ENCODE measurements around the gene SLC25A41. TPM values are rescaled to one million over a fixed set of nuclear protein-coding genes. Genes with fewer than 3 reads are reported as not detected.

Gene SLC25A41
- total and polyA plus RNA-seq, 2 of the 13 experiments (the other 11 are each of a cell fraction or from before 2014, with no cell fraction given): 0.33 to 0.95 TPM

DNA sequence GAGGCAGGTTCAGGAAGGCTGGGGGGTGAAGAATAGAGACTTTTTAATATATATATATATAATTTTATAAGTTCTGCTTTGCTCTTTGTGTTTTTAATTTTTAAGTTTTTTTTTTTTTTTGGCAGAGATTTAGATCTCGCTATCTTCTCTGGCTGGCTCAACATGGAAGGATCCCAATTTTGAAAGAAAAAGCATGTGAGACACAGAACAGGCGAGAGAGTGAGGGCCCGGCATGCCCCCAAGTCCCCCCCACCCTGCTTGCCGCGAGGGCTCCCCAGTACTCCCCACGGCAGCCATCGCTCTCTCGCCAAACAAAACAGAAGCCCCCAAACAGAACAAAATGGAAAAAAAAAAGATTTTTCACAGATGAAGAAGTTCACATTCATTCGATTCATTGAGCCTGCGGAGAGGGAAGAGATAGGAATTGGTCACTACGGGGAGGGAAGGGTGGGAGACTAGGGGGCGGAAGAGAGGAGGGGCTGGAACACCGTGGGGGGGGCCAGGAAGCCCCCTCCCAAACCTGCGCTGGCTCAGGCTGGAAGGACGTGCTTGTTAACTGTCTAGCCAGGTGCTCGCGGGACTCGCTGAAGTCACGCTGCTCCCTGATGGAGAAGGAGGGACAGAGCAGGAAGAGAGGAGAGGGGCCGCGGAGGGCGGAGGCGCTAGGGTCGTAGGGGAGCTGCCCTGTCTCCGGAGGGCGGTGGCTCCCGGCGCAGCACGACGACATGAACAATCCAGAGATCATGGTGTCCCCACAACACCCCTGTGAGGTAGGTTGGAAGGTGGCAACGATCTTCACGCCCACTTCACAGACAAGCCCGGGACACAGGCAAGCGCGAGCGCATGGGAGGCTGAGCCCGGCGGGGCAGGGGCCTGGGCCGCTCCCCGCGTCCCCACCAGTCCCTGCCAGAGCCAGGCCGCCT, 19.6 kb downstream of the SLC25A41 start:
- Histone ChIP-seq H3K9me3 (ENCODE audit: low read length) (no peaks in the 10 kb centered on the region), H3K4me2 (ENCODE audit: low read depth, low read length) (no peak overlapping the region), H4K20me1 (ENCODE audit: insufficient read depth, low read length) (peaks cover 13% of the 10 kb centered on the region; the same call in 1 of the 2 replicates), H3K27ac (ENCODE audit: extremely low read length, insufficient read depth, low read length) (no peak overlapping the region), H3K36me3 (replicated peaks in 1 of 2; ENCODE audit: control insufficient read depth in 1 of 2, insufficient read depth in 2 of 2, low read length in 2 of 2) (peaks cover 25 to 52% of the 10 kb centered on the region in 2 experiments; a peak in 4 of 5 replicates), H3K27me3 (ENCODE audit: control insufficient read depth in 1 of 2, insufficient read depth in 2 of 2, low read length in 2 of 2) (no peaks in the 10 kb centered on the region), H3K4me3 (replicated peaks in 1 of 3; ENCODE audit: insufficient read depth in 1 of 3, low read depth in 2 of 3, low read length in 3 of 3) (no peak overlapping the region), H3K4me1 (ENCODE audit: insufficient read depth, low read length) (no peaks in the 10 kb centered on the region), H2AFZ (ENCODE audit: low read length) (no peak overlapping the region), H3K9ac (ENCODE audit: insufficient read depth, low read depth, low read length) (no peak overlapping the region), H3K79me2 (ENCODE audit: insufficient read depth, low read length) (peaks cover 1% of the 10 kb centered on the region)
- intact Hi-C loops (cut with micrococcal nuclease; ENCODE audit: unreplicated experiment) (no loop called here), in situ Hi-C loops (cut with HindIII; ENCODE audit: extremely low pct_ligation_motif_present, low pct_unique_long_range_greater_than_20kb) (no loop called here)
- no peak for ATAC-seq
- WGBS (ENCODE audit: low lambda C conversion rate): 96% methylated on average over 40 of the region's 42 CpGs
- TSS peak; percentile 49 for BruUV-seq (replicated peaks)
- ChIA-PET POLR2A (no interaction called here), CTCF (ENCODE audit: low intra/inter-chr PET ratio, low total read pairs) (no interaction called here)
- no peak for DNase-seq (ENCODE audit: low spot score)
- FAIRE-seq: no peak
- TF ChIP-seq, protein P1, sequence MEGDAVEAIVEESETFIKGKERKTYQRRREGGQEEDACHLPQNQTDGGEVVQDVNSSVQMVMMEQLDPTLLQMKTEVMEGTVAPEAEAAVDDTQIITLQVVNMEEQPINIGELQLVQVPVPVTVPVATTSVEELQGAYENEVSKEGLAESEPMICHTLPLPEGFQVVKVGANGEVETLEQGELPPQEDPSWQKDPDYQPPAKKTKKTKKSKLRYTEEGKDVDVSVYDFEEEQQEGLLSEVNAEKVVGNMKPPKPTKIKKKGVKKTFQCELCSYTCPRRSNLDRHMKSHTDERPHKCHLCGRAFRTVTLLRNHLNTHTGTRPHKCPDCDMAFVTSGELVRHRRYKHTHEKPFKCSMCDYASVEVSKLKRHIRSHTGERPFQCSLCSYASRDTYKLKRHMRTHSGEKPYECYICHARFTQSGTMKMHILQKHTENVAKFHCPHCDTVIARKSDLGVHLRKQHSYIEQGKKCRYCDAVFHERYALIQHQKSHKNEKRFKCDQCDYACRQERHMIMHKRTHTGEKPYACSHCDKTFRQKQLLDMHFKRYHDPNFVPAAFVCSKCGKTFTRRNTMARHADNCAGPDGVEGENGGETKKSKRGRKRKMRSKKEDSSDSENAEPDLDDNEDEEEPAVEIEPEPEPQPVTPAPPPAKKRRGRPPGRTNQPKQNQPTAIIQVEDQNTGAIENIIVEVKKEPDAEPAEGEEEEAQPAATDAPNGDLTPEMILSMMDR (CRISPR knock-in tag; IDR thresholded peaks at IDR 0.05): 0 out of 2 replicates have a peak, but pooled peaks have one; percentile 11
- TF ChIP-seq HIVEP1 (CRISPR knock-in tag; IDR thresholded peaks at IDR 0.05): no peak
- TF ChIP-seq, protein P2, sequence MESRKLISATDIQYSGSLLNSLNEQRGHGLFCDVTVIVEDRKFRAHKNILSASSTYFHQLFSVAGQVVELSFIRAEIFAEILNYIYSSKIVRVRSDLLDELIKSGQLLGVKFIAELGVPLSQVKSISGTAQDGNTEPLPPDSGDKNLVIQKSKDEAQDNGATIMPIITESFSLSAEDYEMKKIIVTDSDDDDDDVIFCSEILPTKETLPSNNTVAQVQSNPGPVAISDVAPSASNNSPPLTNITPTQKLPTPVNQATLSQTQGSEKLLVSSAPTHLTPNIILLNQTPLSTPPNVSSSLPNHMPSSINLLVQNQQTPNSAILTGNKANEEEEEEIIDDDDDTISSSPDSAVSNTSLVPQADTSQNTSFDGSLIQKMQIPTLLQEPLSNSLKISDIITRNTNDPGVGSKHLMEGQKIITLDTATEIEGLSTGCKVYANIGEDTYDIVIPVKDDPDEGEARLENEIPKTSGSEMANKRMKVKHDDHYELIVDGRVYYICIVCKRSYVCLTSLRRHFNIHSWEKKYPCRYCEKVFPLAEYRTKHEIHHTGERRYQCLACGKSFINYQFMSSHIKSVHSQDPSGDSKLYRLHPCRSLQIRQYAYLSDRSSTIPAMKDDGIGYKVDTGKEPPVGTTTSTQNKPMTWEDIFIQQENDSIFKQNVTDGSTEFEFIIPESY (CRISPR knock-in tag; IDR thresholded peaks at IDR 0.05): peak; percentile 92
- TF ChIP-seq ZNF619 (CRISPR knock-in tag; IDR thresholded peaks at IDR 0.05): no peak
- TF ChIP-seq RBM39 (IDR thresholded peaks at IDR 0.05; ENCODE audit: low read depth, low read length, poor library complexity, severe bottlenecking): peak; percentile 14
- no peak for TF ChIP-seq ZNF430 (CRISPR knock-in tag; IDR thresholded peaks at IDR 0.05)
- TF ChIP-seq JUND (CRISPR knock-in tag; IDR thresholded peaks at IDR 0.05): no peak
- TF ChIP-seq, protein P3, sequence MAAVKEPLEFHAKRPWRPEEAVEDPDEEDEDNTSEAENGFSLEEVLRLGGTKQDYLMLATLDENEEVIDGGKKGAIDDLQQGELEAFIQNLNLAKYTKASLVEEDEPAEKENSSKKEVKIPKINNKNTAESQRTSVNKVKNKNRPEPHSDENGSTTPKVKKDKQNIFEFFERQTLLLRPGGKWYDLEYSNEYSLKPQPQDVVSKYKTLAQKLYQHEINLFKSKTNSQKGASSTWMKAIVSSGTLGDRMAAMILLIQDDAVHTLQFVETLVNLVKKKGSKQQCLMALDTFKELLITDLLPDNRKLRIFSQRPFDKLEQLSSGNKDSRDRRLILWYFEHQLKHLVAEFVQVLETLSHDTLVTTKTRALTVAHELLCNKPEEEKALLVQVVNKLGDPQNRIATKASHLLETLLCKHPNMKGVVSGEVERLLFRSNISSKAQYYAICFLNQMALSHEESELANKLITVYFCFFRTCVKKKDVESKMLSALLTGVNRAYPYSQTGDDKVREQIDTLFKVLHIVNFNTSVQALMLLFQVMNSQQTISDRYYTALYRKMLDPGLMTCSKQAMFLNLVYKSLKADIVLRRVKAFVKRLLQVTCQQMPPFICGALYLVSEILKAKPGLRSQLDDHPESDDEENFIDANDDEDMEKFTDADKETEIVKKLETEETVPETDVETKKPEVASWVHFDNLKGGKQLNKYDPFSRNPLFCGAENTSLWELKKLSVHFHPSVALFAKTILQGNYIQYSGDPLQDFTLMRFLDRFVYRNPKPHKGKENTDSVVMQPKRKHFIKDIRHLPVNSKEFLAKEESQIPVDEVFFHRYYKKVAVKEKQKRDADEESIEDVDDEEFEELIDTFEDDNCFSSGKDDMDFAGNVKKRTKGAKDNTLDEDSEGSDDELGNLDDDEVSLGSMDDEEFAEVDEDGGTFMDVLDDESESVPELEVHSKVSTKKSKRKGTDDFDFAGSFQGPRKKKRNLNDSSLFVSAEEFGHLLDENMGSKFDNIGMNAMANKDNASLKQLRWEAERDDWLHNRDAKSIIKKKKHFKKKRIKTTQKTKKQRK (IDR thresholded peaks at IDR 0.05; ENCODE audit: low read length): no peak
- TF ChIP-seq SAP130 (CRISPR knock-in tag; IDR thresholded peaks at IDR 0.05; ENCODE audit: low read depth): no peak
- TF ChIP-seq ZNF572 (CRISPR knock-in tag; IDR thresholded peaks at IDR 0.05): no peak
- TF ChIP-seq AGO2 (optimal IDR thresholded peaks at IDR 0.05; ENCODE audit: low read depth, low read length): peak; percentile 44
- TF ChIP-seq, protein P4, sequence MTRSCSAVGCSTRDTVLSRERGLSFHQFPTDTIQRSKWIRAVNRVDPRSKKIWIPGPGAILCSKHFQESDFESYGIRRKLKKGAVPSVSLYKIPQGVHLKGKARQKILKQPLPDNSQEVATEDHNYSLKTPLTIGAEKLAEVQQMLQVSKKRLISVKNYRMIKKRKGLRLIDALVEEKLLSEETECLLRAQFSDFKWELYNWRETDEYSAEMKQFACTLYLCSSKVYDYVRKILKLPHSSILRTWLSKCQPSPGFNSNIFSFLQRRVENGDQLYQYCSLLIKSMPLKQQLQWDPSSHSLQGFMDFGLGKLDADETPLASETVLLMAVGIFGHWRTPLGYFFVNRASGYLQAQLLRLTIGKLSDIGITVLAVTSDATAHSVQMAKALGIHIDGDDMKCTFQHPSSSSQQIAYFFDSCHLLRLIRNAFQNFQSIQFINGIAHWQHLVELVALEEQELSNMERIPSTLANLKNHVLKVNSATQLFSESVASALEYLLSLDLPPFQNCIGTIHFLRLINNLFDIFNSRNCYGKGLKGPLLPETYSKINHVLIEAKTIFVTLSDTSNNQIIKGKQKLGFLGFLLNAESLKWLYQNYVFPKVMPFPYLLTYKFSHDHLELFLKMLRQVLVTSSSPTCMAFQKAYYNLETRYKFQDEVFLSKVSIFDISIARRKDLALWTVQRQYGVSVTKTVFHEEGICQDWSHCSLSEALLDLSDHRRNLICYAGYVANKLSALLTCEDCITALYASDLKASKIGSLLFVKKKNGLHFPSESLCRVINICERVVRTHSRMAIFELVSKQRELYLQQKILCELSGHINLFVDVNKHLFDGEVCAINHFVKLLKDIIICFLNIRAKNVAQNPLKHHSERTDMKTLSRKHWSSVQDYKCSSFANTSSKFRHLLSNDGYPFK (CRISPR knock-in tag; IDR thresholded peaks at IDR 0.05; ENCODE audit: borderline replicate concordance): no peak
- TF ChIP-seq ZNF577 (CRISPR knock-in tag; IDR thresholded peaks at IDR 0.05; ENCODE audit: borderline replicate concordance, low read depth): no peak

All from HepG2 (cell line).